Astrocyte (in vitro differentiated cells and primary cell): ENCODE measurements around the gene DYNLRB1. TPM values are rescaled to one million over a fixed set of nuclear protein-coding genes. Genes with fewer than 3 reads are reported as not detected.

Source experiments
- DNase-seq: peaks from one replicate; pipeline ENCODE4 v3.0.0-alpha.2; 2010; ENCODE audit warnings: low read depth
- FAIRE-seq: peaks from 2 replicates; lab custom pipeline; 2011; peaks lifted over from hg19 to GRCh38; lab: Jason Lieb, UNC
- H2AFZ ChIP-seq: 2 replicates; pipeline ENCODE4 v1.6.0; 2012; ENCODE audit warnings: low read depth, low read length, inconsistent platforms
- H3K27ac ChIP-seq: 2 replicates; pipeline ENCODE4 v1.5.1; 2011; ENCODE audit warnings: low read depth, low read length, inconsistent platforms
- H3K27me3 ChIP-seq: 2 replicates; pipeline ENCODE4 v1.6.0; 2011; ENCODE audit warnings: low read length, inconsistent platforms; ENCODE audit not compliant: insufficient read depth
- H3K36me3 ChIP-seq: 2 replicates; pipeline ENCODE4 v1.5.1; 2011; ENCODE audit warnings: low read length, inconsistent platforms; ENCODE audit not compliant: insufficient read depth
- H3K4me1 ChIP-seq: 2 replicates; pipeline ENCODE4 v1.5.1; 2011; ENCODE audit warnings: low read length, inconsistent platforms; ENCODE audit not compliant: insufficient read depth
- H3K4me2 ChIP-seq: 2 replicates; pipeline ENCODE4 v1.6.0; 2012; ENCODE audit warnings: low read length, inconsistent platforms
- H3K4me3 ChIP-seq: 2 replicates; pipeline ENCODE4 v1.5.1; 2011; ENCODE audit warnings: low read depth, mild to moderate bottlenecking, low read length, inconsistent platforms; ENCODE audit not compliant: insufficient read depth
- H3K79me2 ChIP-seq: 2 replicates; pipeline ENCODE4 v1.6.0; 2012; ENCODE audit warnings: mild to moderate bottlenecking, low read length, inconsistent platforms; ENCODE audit not compliant: insufficient read depth
- H3K9ac ChIP-seq: 2 replicates; pipeline ENCODE4 v1.6.0; 2012; ENCODE audit warnings: mild to moderate bottlenecking, low read length, inconsistent platforms
- H3K9me3 ChIP-seq: 2 replicates; pipeline ENCODE4 v1.5.1; 2012; ENCODE audit warnings: low read depth, mild to moderate bottlenecking, low read length, inconsistent platforms; ENCODE audit not compliant: insufficient read depth
- H4K20me1 ChIP-seq: 2 replicates; pipeline ENCODE4 v1.6.0; 2012; ENCODE audit warnings: low read length, inconsistent platforms; ENCODE audit not compliant: insufficient read depth
- H3K27ac Mint-ChIP-seq: one replicate; pipeline ENCODE4 v1.8.0; 2021; ENCODE audit warnings: mild to moderate bottlenecking, mixed read lengths; ENCODE audit not compliant: unreplicated experiment
- H3K27me3 Mint-ChIP-seq: one replicate; pipeline ENCODE4 v1.8.0; 2021; ENCODE audit warnings: low read depth, mixed read lengths; ENCODE audit not compliant: unreplicated experiment
- H3K36me3 Mint-ChIP-seq: one replicate; pipeline ENCODE4 v1.8.0; 2021; ENCODE audit warnings: low read depth, mixed read lengths; ENCODE audit not compliant: unreplicated experiment
- H3K4me1 Mint-ChIP-seq: one replicate; pipeline ENCODE4 v1.8.0; 2021; ENCODE audit warnings: low read depth, mixed read lengths; ENCODE audit not compliant: unreplicated experiment
- H3K4me3 Mint-ChIP-seq: one replicate; pipeline ENCODE4 v1.8.0; 2021; ENCODE audit warnings: mild to moderate bottlenecking, moderate library complexity, mixed read lengths; ENCODE audit not compliant: unreplicated experiment
- H3K9me3 Mint-ChIP-seq: one replicate; pipeline ENCODE4 v1.8.0; 2021; ENCODE audit warnings: mild to moderate bottlenecking, mixed read lengths; ENCODE audit not compliant: unreplicated experiment
- EZH2 ChIP-seq: IDR thresholded peaks from 2 replicates; pipeline ENCODE4 v1.6.1; 2012; ENCODE audit warnings: mild to moderate bottlenecking, low read length, inconsistent platforms; ENCODE audit not compliant: insufficient read depth
- total RNA-seq: library from RNA; stranded (reverse); gene quantifications from 2 replicates; pipeline ENCODE4 v1.2.1, GENCODE V29; 2021
- TF ChIP-seq, protein P1 (sequence below): IDR thresholded peaks from 2 replicates; pipeline ENCODE4 v1.5.1; 2011; ENCODE audit warnings: low read depth, mild to moderate bottlenecking, inconsistent platforms, low read length, moderate library complexity; ENCODE audit not compliant: insufficient read depth

DYNLRB1 gene
- total RNA-seq, 1 donor from 2014 or later, result 118 TPM

DNA sequence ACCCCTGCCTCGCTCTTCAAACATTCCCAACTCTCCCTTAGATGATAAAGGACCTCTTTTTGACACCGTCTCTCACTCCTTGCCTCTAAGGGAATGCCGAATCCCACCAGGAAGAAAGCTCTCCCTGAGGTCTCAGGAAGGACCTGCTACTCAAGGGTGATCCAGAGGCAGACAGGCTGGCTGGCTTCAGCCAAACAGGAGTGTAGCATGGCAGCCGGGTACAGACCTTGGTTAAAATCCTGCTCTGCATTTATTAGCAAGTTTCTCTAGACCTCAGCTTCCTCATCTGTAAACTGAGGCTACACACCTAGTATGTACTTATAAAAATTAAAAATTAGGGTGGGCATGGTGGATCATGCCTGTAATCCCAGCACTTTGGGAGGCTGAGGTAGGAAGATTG, 59.5 kb downstream of the DYNLRB1 start:
- Histone ChIP-seq H3K4me1 (peaks cover 24% of the 10 kb centered on the region), H3K27ac (no peak overlapping the region), H3K27me3 (no peaks in the 10 kb centered on the region), H3K79me2 (no peaks in the 10 kb centered on the region), H3K4me3 (no peak overlapping the region), H4K20me1 (no peaks in the 10 kb centered on the region), H3K9ac (no peak overlapping the region), H3K9me3 (no peaks in the 10 kb centered on the region), H3K36me3 (no peaks in the 10 kb centered on the region), H2AFZ (no peak overlapping the region), H3K4me2 (no peak overlapping the region)
- H3K27ac Mint-ChIP-seq, result no peak overlapping the region
- TF ChIP-seq EZH2, result no peak
- TF ChIP-seq, protein P1, sequence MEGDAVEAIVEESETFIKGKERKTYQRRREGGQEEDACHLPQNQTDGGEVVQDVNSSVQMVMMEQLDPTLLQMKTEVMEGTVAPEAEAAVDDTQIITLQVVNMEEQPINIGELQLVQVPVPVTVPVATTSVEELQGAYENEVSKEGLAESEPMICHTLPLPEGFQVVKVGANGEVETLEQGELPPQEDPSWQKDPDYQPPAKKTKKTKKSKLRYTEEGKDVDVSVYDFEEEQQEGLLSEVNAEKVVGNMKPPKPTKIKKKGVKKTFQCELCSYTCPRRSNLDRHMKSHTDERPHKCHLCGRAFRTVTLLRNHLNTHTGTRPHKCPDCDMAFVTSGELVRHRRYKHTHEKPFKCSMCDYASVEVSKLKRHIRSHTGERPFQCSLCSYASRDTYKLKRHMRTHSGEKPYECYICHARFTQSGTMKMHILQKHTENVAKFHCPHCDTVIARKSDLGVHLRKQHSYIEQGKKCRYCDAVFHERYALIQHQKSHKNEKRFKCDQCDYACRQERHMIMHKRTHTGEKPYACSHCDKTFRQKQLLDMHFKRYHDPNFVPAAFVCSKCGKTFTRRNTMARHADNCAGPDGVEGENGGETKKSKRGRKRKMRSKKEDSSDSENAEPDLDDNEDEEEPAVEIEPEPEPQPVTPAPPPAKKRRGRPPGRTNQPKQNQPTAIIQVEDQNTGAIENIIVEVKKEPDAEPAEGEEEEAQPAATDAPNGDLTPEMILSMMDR, result no peak
- H3K9me3 Mint-ChIP-seq, result no peaks in the 10 kb centered on the region
- H3K4me3 Mint-ChIP-seq, result no peak overlapping the region
- peaks cover 14% of the 10 kb centered on the region for H3K36me3 Mint-ChIP-seq
- FAIRE-seq (no peak), DNase-seq (no peak)
- H3K4me1 Mint-ChIP-seq, result peaks cover 25% of the 10 kb centered on the region
- H3K27me3 Mint-ChIP-seq, result no peaks in the 10 kb centered on the region

DNA sequence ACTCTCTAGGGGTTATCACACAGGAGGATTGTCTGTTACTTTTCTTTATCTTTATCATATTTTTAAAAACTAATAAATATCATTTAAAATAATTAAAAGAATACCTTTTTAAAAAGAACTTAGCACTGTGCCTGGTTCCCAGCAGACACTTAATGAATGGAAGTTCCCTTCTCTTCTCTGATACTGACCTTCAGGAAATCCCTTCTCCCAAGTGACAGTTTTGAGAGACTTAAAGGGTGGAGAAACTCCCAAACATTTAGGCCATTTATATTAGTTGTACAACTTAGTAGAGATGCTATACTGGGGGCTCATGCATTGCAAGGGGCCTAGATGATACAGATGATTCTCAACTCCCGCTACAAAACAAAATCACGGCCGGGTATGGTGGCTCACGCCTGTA, 60.8 kb downstream of the DYNLRB1 start:
- no peaks in the 10 kb centered on the region for H3K36me3 ChIP-seq
- TF ChIP-seq, protein P1, result no peak
- TF ChIP-seq EZH2, result no peak
- H3K79me2 ChIP-seq, result no peaks in the 10 kb centered on the region
- H2AFZ ChIP-seq, result no peak overlapping the region
- Mint-ChIP-seq H3K27me3 (no peaks in the 10 kb centered on the region), H3K4me3 (no peak overlapping the region), H3K4me1 (peaks cover 28% of the 10 kb centered on the region), H3K27ac (no peak overlapping the region), H3K36me3 (peaks cover 14% of the 10 kb centered on the region), H3K9me3 (no peaks in the 10 kb centered on the region)
- H3K27ac ChIP-seq, result no peak overlapping the region
- H4K20me1 ChIP-seq, result no peaks in the 10 kb centered on the region
- H3K4me3 ChIP-seq, result no peak overlapping the region
- DNase-seq (no peak), FAIRE-seq (no peak)
- H3K4me2 ChIP-seq, result no peak overlapping the region
- H3K9me3 ChIP-seq, result no peaks in the 10 kb centered on the region
- peaks cover 27% of the 10 kb centered on the region for H3K4me1 ChIP-seq
- H3K9ac ChIP-seq, result no peak overlapping the region
- no peaks in the 10 kb centered on the region for H3K27me3 ChIP-seq

DNA sequence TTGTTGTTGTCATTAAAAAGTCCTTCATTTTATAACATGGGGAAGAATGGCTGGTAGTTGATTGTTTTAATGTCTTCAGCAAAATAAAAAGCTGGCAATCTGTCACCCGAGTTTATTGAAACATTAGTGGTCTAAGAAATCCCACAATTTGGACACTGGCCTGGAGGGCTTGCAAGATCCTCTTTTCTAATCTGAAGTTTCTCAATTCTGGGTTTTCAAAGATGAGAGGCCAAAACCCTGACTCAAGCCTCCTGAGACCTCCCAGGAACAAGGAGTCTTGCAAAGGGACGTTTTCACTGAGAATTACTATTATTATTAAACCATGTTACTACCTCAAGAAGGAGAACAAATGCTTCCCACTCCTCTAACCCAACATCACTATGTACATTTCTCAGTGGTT, 61.8 kb downstream of the DYNLRB1 start:
- no peak overlapping the region for H3K27ac Mint-ChIP-seq
- no peaks in the 10 kb centered on the region for H3K36me3 ChIP-seq
- no peak overlapping the region for H2AFZ ChIP-seq
- H3K79me2 ChIP-seq, result no peaks in the 10 kb centered on the region
- no peak overlapping the region for H3K4me2 ChIP-seq
- no peak overlapping the region for H3K4me3 ChIP-seq
- peaks cover 36% of the 10 kb centered on the region for H3K4me1 Mint-ChIP-seq
- H3K27me3 ChIP-seq, result no peaks in the 10 kb centered on the region
- H3K9ac ChIP-seq, result no peak overlapping the region
- peaks cover 11% of the 10 kb centered on the region for H3K36me3 Mint-ChIP-seq
- TF ChIP-seq EZH2, result no peak
- TF ChIP-seq, protein P1, result no peak
- H4K20me1 ChIP-seq, result no peaks in the 10 kb centered on the region
- no peaks in the 10 kb centered on the region for H3K27me3 Mint-ChIP-seq
- no peak overlapping the region for H3K4me3 Mint-ChIP-seq
- FAIRE-seq (no peak), DNase-seq (no peak)
- H3K9me3 ChIP-seq, result no peaks in the 10 kb centered on the region
- H3K9me3 Mint-ChIP-seq, result no peaks in the 10 kb centered on the region
- peaks cover 33% of the 10 kb centered on the region for H3K4me1 ChIP-seq
- no peak overlapping the region for H3K27ac ChIP-seq
